Measurements from ENCODE around the gene PARD6G.

The PARD6G gene

GRCh38 chr18:80187956-80188642 is 59.2 kb downstream of the PARD6G start:
- no peak for DNase-seq

- no peak for DNase-seq
Measured at GRCh38 chr18:80185545-80185944, 61.8 kb downstream of the PARD6G start.

GRCh38 chr18:80184243-80184772 is 63.0 kb downstream of the PARD6G start:
- no peak for DNase-seq

- DNase-seq = no peak
Measured at GRCh38 chr18:80183273-80184050, 63.9 kb downstream of the PARD6G start.

GRCh38 chr18:80182855-80183254 is 64.5 kb downstream of the PARD6G start:
- no peak for DNase-seq

- DNase-seq = no peak
Measured at GRCh38 chr18:80181642-80182461, 65.5 kb downstream of the PARD6G start.

GRCh38 chr18:80180778-80181564 is 66.3 kb downstream of the PARD6G start:
- DNase-seq = no peak

GRCh38 chr18:80179857-80180558 is 67.3 kb downstream of the PARD6G start:
- DNase-seq = no peak

GRCh38 chr18:80178935-80179818 is 68.1 kb downstream of the PARD6G start:
- DNase-seq = no peak

- no peak for DNase-seq
Measured at GRCh38 chr18:80177128-80177527, 70.2 kb downstream of the PARD6G start.

- no peak for DNase-seq
Measured at GRCh38 chr18:80176334-80177073, 70.8 kb downstream of the PARD6G start.

GRCh38 chr18:80175451-80176204 is 71.7 kb downstream of the PARD6G start:
- DNase-seq = no peak

- no peak for DNase-seq
Measured at GRCh38 chr18:80173060-80173459, 74.3 kb downstream of the PARD6G start.

- no peak for DNase-seq
Measured at GRCh38 chr18:80172056-80172455, 75.3 kb downstream of the PARD6G start.

- DNase-seq = no peak
Measured at GRCh38 chr18:80171054-80171872, 76.1 kb downstream of the PARD6G start.

GRCh38 chr18:80170395-80171053 is 76.8 kb downstream of the PARD6G start:
- DNase-seq = no peak

- no peak for DNase-seq
Measured at GRCh38 chr18:80169607-80170006, 77.7 kb downstream of the PARD6G start.

GRCh38 chr18:80168982-80169381 is 78.3 kb downstream of the PARD6G start:
- no peak for DNase-seq

Measured in NCI-H187 treated with DMSO at 0.1 percent for 48 hours (cell line).